Liver (tissue), 3 donors: Measurements from ENCODE around the gene CD46.

ENCODE experiments used
- CTCF ChIP-seq: fragments of 150-350 bp; IDR thresholded peaks from 2 replicates; pipeline ENCODE4 v1.5.1; 2017; ENCODE audit warnings: improper control_type of control experiment, low read depth, low read length; ENCODE audit not compliant: missing input control
- HNF4A ChIP-seq, 2 donors: conservative IDR thresholded peaks; 2 replicates each; pipeline ENCODE4 v1.6.1; 2016; ENCODE audit warnings: antibody characterized with exemption in 2 of 2, mild to moderate bottlenecking in 2 of 2
- JUND ChIP-seq, 2 donors: IDR thresholded peaks; 2 replicates each; pipeline ENCODE4 v1.6.1; 2016; ENCODE audit warnings: antibody characterized with exemption in 2 of 2
- RAD21 ChIP-seq, 2 donors: IDR thresholded peaks; 2 replicates each; pipeline ENCODE4 v1.6.1; 2016; ENCODE audit warnings: antibody characterized with exemption in 2 of 2, mild to moderate bottlenecking in 2 of 2
- SP1 ChIP-seq: IDR thresholded peaks from 2 replicates; pipeline ENCODE4 v1.6.1; 2018; ENCODE audit warnings: antibody characterized with exemption, mild to moderate bottlenecking
- TAF1 ChIP-seq: conservative IDR thresholded peaks from 2 replicates; pipeline ENCODE4 v1.6.1; 2016; ENCODE audit warnings: antibody characterized with exemption, mild to moderate bottlenecking
- YY1 ChIP-seq: IDR thresholded peaks from 2 replicates; pipeline ENCODE4 v1.6.1; 2016; ENCODE audit warnings: antibody characterized with exemption, mild to moderate bottlenecking
- ZBTB33 ChIP-seq: IDR thresholded peaks from 2 replicates; pipeline ENCODE4 v1.6.1; 2016; ENCODE audit warnings: antibody characterized with exemption
- TF ChIP-seq, protein P1 (sequence below): IDR thresholded peaks from 2 replicates; pipeline ENCODE4 v1.6.1; 2016; ENCODE audit warnings: antibody characterized with exemption
- donor health status: healthy.
- donor health status: healthy.

GRCh38 chr1:207817166-207817565 lies 65.3 kb downstream of the CD46 start:
- TF ChIP-seq SP1 (no peak), TAF1 (no peak), CTCF (no peak), YY1 (no peak), HNF4A (conservative IDR thresholded peaks at IDR 0.05) (no peak), JUND (IDR thresholded peaks at IDR 0.05) (no peak), ZBTB33 (no peak), RAD21 (IDR thresholded peaks at IDR 0.05) (no peak)
- TF ChIP-seq, protein P1, sequence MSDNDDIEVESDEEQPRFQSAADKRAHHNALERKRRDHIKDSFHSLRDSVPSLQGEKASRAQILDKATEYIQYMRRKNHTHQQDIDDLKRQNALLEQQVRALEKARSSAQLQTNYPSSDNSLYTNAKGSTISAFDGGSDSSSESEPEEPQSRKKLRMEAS: no peak
